ENCODE results near the gene DHCR24. TPM values are rescaled to one million over a fixed set of nuclear protein-coding genes. Genes with fewer than 3 reads are reported as not detected.
"Not testable (repeated sequence)": the region's sequence is repeated elsewhere in the genome, so short reads cannot be mapped to it uniquely, and the experiment has no call there.

DHCR24 gene
- polyA plus RNA-seq, 1 donor (not counting 4 experiments of a cell fraction or from before 2014, with no cell fraction given), result 363 TPM

GRCh38 chr1:54919367-54920359 lies 32.7 kb upstream of the DHCR24 start:
- Histone ChIP-seq H3K4me1 (ENCODE audit: control insufficient read depth, extremely low read depth, insufficient read depth, low read length) (peaks cover 9% of the 10 kb centered on the region), H3K9me3 (ENCODE audit: control insufficient read depth, low read depth, low read length) (peaks cover 2% of the 10 kb centered on the region), H3K79me2 (ENCODE audit: control insufficient read depth, insufficient read depth, low read length) (no peaks in the 10 kb centered on the region), H3K9me1 (ENCODE audit: control insufficient read depth, extremely low read depth, insufficient read depth, low read length) (no peaks in the 10 kb centered on the region), H2AFZ (ENCODE audit: control insufficient read depth, low read length) (no peak overlapping the region), H3K27ac (ENCODE audit: control insufficient read depth, insufficient read depth, low read length) (no peak overlapping the region), H3K27me3 (ENCODE audit: control insufficient read depth, extremely low read depth, insufficient read depth, low read length) (no peaks in the 10 kb centered on the region), H3K4me3 (ENCODE audit: control insufficient read depth in 2 of 3, extremely low read depth in 1 of 3, insufficient read depth in 2 of 3, low read depth in 1 of 3, low read length in 3 of 3) (no peak overlapping the region), H4K20me1 (ENCODE audit: control insufficient read depth, extremely low read depth, insufficient read depth, low read length) (no peaks in the 10 kb centered on the region), H3K4me2 (ENCODE audit: control insufficient read depth, extremely low read depth, insufficient read depth, low read depth, low read length) (no peak overlapping the region), H3K36me3 (ENCODE audit: control insufficient read depth in 2 of 2, extremely low read depth in 1 of 2, insufficient read depth in 2 of 2, low read length in 2 of 2) (no peaks in the 10 kb centered on the region), H3K9ac (ENCODE audit: control insufficient read depth, extremely low read depth, insufficient read depth, low read length) (no peak overlapping the region)
- no peak for TF ChIP-seq EZH2 (IDR thresholded peaks at IDR 0.05; ENCODE audit: low read length)
- TF ChIP-seq CTCF (optimal IDR thresholded peaks at IDR 0.05 in 1 of 3, IDR thresholded peaks at IDR 0.05 in 1 of 3, conservative IDR thresholded peaks at IDR 0.05 in 1 of 3; ENCODE audit: extremely low read depth in 1 of 3, insufficient read depth in 2 of 3, low read length in 3 of 3), result no peak
- dilution Hi-C loops (cut with MboI; ENCODE audit: extremely low pct_ligation_motif_present, low sequenced_read_pairs), result no loop called here
- FAIRE-seq, result no peak
- DNase-seq (ENCODE audit: low read depth, low spot score), result no peak

DNA sequence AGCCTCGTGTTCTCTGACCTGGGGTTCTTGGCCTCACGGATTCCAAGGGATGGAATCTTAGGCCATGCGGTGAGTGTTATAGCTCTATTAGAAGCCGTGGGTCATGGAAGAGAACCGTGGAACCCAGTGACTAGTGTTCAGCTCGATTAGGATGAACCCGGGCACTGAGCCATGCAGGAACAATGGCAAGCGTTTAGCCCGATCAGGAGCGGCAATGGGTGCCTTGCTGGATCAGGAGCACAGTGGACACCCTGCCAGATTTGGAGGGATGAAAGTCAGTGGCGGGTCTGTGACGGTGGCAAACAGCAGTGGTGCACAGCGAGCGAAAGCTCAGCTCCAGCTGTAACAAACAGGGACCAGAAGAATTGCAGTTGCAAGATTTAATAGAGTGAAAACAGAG lies 24.1 kb upstream of the DHCR24 start:
- H3K79me2 ChIP-seq (ENCODE audit: control insufficient read depth, insufficient read depth, low read length); H3K4me2 ChIP-seq (ENCODE audit: control insufficient read depth, extremely low read depth, insufficient read depth, low read depth, low read length); H3K9ac ChIP-seq (ENCODE audit: control insufficient read depth, extremely low read depth, insufficient read depth, low read length); FAIRE-seq; H3K27ac ChIP-seq (ENCODE audit: control insufficient read depth, insufficient read depth, low read length); H4K20me1 ChIP-seq (ENCODE audit: control insufficient read depth, extremely low read depth, insufficient read depth, low read length); H3K4me1 ChIP-seq (ENCODE audit: control insufficient read depth, extremely low read depth, insufficient read depth, low read length); H3K27me3 ChIP-seq (ENCODE audit: control insufficient read depth, extremely low read depth, insufficient read depth, low read length); H3K9me1 ChIP-seq (ENCODE audit: control insufficient read depth, extremely low read depth, insufficient read depth, low read length); H3K9me3 ChIP-seq (ENCODE audit: control insufficient read depth, low read depth, low read length); H2AFZ ChIP-seq (ENCODE audit: control insufficient read depth, low read length); H3K4me3 ChIP-seq (ENCODE audit: control insufficient read depth in 2 of 3, extremely low read depth in 1 of 3, insufficient read depth in 2 of 3, low read depth in 1 of 3, low read length in 3 of 3); dilution Hi-C loops (cut with MboI; ENCODE audit: extremely low pct_ligation_motif_present, low sequenced_read_pairs); DNase-seq (ENCODE audit: low read depth, low spot score); H3K36me3 ChIP-seq (ENCODE audit: control insufficient read depth in 2 of 2, extremely low read depth in 1 of 2, insufficient read depth in 2 of 2, low read length in 2 of 2): not testable (repeated sequence)

Data from keratinocyte (primary cell).